A549 treated with CORT108297 at 1 μM for 4 hours (cell line): ENCODE results near the gene MGAT2. TPM values are rescaled to one million over a fixed set of nuclear protein-coding genes. Genes with fewer than 3 reads are reported as not detected.

Experiments
- total RNA-seq: library from RNA; stranded (reverse); fragments of 200-300 nt; extraction: Qiagen RNA extraction; gene quantifications from 5 replicates; pipeline ENCODE4 v1.2.3, GENCODE V29; 2022

The MGAT2 gene
- 46.9 to 55.1 TPM (median 50.1 TPM) in 5 replicates for total RNA-seq

GRCh38 chr14:49620182-49621113 lies at the start of gene MGAT2, which contains the start of gene RPL36AL:
TSS of gene MGAT2 (plus strand) at chr14:49620799. CDS start at chr14:49621269, 470 bp downstream.
TSS of gene RPL36AL (minus strand) at chr14:49620626. CDS start at chr14:49619104, 1,522 bp downstream.

DNA sequence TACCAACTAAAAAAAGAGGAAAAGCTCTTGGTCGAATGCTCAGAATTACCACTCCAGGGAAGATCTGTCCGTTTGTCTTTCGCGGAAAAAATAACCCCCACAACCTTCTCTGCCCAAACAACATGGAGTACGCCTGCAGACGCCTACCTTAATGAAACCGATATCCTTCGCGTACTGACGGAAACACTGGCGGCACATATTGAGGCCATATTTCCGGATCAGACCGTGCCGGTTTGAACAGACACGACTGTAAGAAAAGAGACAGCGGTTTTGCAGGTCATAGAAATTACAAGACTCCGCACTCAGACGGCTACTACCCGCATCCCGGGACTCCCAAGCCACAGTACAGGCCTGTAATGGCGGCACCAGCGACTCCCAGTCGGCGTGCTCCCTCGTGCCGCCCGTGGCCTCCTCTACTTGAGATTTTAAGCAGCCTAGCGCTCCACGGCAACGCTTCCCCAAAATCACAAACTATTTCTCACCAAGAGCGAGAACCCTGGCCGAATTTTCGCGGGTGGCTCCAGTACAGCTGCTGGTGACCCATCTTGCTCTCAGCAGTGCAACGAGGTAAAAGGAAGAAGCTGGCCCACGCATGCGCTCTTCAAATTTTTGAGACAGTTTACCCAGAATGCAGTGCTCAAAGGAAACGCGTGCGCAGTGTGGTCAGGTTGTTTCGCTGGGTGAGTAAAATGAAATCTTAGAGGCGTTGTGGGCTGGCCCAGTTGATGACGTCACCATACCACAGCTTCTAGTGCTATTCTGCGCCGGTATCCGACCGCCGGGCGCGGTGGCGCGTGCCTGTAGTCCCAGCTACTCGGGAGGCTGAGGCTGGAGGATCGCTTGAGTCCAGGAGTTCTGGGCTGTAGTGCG lies 34.6 kb upstream of the MGAT2 start, which contains the start of gene RPS29:
TSS of gene RPS29 (minus strand) at position 578 of the 870 bp plus-strand sequence. CDS start at position 544, 34 bp downstream.

DNA sequence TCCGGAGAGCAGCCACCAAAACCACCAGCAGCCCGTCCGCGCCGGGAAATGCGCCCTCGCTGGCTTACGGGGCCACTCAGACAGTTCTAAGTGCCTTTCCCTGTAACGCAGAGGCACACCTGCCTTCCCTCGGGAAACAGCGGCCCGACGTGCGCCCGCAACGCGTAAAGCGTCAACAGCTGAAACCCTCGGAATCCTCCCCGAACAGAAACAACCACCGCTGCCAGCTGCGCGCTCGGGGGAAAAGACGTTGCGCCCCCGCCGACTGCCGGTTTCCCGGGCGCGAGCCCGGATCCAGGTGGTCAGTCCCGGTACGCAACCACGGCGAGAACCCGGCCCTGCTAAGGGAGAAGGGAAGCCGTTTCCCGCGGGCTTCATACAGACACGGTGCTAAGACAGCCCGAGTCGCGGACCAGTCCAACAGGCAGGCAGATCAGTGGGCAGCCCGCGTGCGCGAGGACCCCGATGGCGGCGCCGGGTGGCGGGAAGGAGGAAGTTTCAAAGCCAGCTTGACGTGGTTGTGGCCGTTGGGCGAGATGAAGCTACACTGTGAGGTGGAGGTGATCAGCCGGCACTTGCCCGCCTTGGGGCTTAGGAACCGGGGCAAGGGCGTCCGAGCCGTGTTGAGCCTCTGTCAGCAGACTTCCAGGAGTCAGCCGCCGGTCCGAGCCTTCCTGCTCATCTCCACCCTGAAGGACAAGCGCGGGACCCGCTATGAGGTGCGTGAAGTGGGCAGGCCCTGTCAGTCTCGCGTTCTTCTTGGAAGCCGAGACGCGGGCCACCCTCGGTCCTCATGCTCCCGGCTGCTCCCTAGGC lies 21.9 kb upstream of the MGAT2 start, which contains the start of gene LRR1:
TSS of gene LRR1 (plus strand) at position 456 of the 816 bp plus-strand sequence. CDS start at position 537, 81 bp downstream.

GRCh38 chr14:49634547-49635334 lies 14.1 kb downstream of the MGAT2 start, which contains the start of gene DNAAF2:
TSS of gene DNAAF2 (minus strand) at chr14:49635244. CDS start at chr14:49635149, 95 bp downstream.

Other genes with a start within 250 kb of the MGAT2 start
- gene RPS29, start 34.4 kb upstream of the MGAT2 start, total RNA-seq, result 4,311 to 5,074 TPM (median 4,519 TPM) in 5 replicates
- gene LRR1, start 21.9 kb upstream of the MGAT2 start, total RNA-seq, result 48.0 to 53.8 TPM (median 48.3 TPM) in 5 replicates
- gene RPL36AL, start 173 bp upstream of the MGAT2 start, total RNA-seq, result 408 to 497 TPM (median 411 TPM) in 5 replicates
- gene DNAAF2, start 14.4 kb downstream of the MGAT2 start, total RNA-seq, result 11.6 to 12.4 TPM (median 12.2 TPM) in 5 replicates
- gene POLE2, start 67.4 kb downstream of the MGAT2 start, total RNA-seq, result 11.6 to 14.2 TPM (median 12.7 TPM) in 5 replicates
- gene KLHDC1, start 72.3 kb downstream of the MGAT2 start, total RNA-seq, result 0.17 to 0.46 TPM (median 0.36 TPM) in 5 replicates
- gene KLHDC2, start 147.4 kb downstream of the MGAT2 start, total RNA-seq, result 30.3 to 35.3 TPM (median 34.5 TPM) in 5 replicates
- gene NEMF, start 232.0 kb downstream of the MGAT2 start, total RNA-seq, result 26.8 to 44.6 TPM (median 32.2 TPM) in 5 replicates